Activated naive CD4-positive, alpha-beta T cell treated with anti-CD3 and anti-CD28 coated beads, Interleukin-2, amount 10 ng/mL, durations not matched to agents 7 days and 5 days (primary cell): ENCODE results near the gene OPCML.

Experiments
- CTCF ChIA-PET: fragments of 350-600 bp; sonication (Branson Sonifier 250); formaldehyde crosslinking; loops from one replicate; lab custom pipeline; 2021; ENCODE audit warnings: antibody characterized with exemption; lab: Charles Lee
- DNase-seq: peaks from one replicate; pipeline ENCODE4 v3.0.0-alpha.2; 2020
- H3K27ac Mint-ChIP-seq: one replicate; pipeline ENCODE4 v1.8.0; 2021; ENCODE audit warnings: mild to moderate bottlenecking, moderate library complexity, mixed read lengths
- H3K27me3 Mint-ChIP-seq: one replicate; pipeline ENCODE4 v1.8.0; 2021; ENCODE audit warnings: mild to moderate bottlenecking, mixed read lengths
- H3K36me3 Mint-ChIP-seq: one replicate; pipeline ENCODE4 v1.8.0; 2021; ENCODE audit warnings: mixed read lengths
- H3K4me1 Mint-ChIP-seq: one replicate; pipeline ENCODE4 v1.8.0; 2021; ENCODE audit warnings: mixed read lengths
- H3K4me3 Mint-ChIP-seq: one replicate; pipeline ENCODE4 v1.8.0; 2021; ENCODE audit warnings: mild to moderate bottlenecking, moderate library complexity, mixed read lengths
- H3K9me3 Mint-ChIP-seq: one replicate; pipeline ENCODE4 v1.8.0; 2021; ENCODE audit warnings: mixed read lengths

OPCML gene

GRCh38 chr11:132632641-132633124 is 899.6 kb downstream of the OPCML start:
- no peak overlapping the region for H3K4me3 Mint-ChIP-seq
- H3K27me3 Mint-ChIP-seq, result no peaks in the 10 kb centered on the region
- no peak overlapping the region for H3K27ac Mint-ChIP-seq
- DNase-seq, result no peak
- peaks cover 6% of the 10 kb centered on the region for H3K9me3 Mint-ChIP-seq
- no peaks in the 10 kb centered on the region for H3K4me1 Mint-ChIP-seq
- CTCF ChIA-PET, result no interaction called here
- no peaks in the 10 kb centered on the region for H3K36me3 Mint-ChIP-seq

DNA sequence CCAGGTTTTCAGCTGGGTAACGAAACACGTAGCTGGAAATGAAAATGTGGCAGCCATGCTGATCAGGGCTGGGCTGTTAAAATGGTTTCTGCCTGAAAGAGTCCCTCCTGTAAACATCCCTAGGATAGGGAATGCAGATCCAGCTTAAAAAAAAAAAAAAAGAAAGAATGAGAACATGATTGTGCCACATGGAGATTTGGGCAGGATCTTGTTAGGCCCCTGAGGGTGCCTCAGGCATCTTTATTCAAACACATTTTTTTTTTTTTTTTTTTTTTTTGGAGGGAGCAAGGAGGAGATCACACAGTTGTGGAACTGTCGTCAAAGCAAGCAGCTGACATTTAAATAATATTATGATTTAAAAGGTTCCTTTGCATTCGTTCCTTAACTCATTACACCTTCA is 900.3 kb downstream of the OPCML start:
- peaks cover 7% of the 10 kb centered on the region for H3K9me3 Mint-ChIP-seq
- H3K36me3 Mint-ChIP-seq, result no peaks in the 10 kb centered on the region
- CTCF ChIA-PET, result no interaction called here
- DNase-seq, result no peak
- no peak overlapping the region for H3K4me3 Mint-ChIP-seq
- H3K27ac Mint-ChIP-seq, result no peak overlapping the region
- H3K27me3 Mint-ChIP-seq, result no peaks in the 10 kb centered on the region
- no peaks in the 10 kb centered on the region for H3K4me1 Mint-ChIP-seq

DNA sequence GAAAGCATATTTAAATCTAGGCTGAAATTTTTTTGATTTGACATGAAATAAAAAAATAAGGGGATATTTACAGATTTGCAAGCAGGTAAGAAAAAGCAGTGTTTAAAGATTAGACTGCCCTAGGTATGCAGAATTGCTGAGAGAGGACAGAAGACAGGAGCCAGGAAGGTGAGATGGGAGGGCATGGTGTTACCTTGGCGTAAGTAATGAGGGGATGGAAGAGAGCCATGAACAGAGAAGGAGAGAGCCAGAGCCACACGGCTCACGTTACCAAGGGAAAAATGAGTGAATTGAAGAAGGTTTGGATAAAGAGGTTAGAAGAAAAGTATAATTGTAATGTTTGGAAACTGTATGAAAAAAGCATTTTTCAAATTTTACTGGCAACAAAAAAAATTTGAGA is 904.3 kb downstream of the OPCML start:
- Mint-ChIP-seq H3K4me1 (no peaks in the 10 kb centered on the region), H3K27ac (no peak overlapping the region), H3K27me3 (no peaks in the 10 kb centered on the region), H3K9me3 (peaks cover 10% of the 10 kb centered on the region), H3K4me3 (no peak overlapping the region), H3K36me3 (no peaks in the 10 kb centered on the region)
- DNase-seq, result no peak
- CTCF ChIA-PET, result no interaction called here

DNA sequence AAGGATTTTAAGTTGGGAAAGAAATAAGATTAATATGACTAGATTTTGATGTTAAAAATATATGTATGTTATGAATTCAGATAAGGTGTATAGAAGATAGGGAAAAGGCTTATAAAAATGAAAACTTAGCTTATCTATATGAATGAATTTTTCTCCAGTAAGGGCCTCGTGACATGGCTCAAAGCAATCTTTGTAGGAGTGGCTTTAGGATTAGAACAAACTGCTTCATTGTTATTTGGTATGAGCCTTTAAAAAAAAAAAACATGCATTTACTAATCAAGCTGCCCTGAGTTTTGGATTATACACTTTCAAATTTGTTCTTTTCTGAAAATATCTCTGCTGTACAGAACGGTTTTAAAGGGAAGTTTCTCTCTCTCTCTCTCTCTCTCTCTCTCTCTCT is 905.9 kb downstream of the OPCML start:
- DNase-seq, result no peak
- H3K27me3 Mint-ChIP-seq, result no peaks in the 10 kb centered on the region
- no peak overlapping the region for H3K27ac Mint-ChIP-seq
- CTCF ChIA-PET, result no interaction called here
- H3K9me3 Mint-ChIP-seq, result peaks cover 10% of the 10 kb centered on the region
- no peaks in the 10 kb centered on the region for H3K36me3 Mint-ChIP-seq
- H3K4me1 Mint-ChIP-seq, result no peaks in the 10 kb centered on the region
- no peak overlapping the region for H3K4me3 Mint-ChIP-seq

DNA sequence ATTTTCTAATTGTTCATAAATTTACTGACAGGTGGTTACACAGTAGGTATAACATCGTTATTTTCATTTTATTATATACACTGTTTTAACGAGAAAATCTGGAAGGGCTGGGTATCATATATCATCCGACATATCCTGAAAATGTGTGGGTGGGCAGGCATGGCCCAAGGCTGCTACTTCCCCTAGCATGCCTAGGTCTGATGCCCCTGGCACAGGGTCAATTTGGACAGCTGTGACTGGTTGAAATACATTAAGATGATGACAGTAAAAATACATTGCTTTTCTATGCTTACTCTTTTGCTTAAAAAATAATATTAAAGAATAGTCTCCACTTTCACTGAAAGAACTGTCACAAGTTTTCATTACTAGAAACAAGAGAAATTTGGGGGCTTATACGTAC is 908.8 kb downstream of the OPCML start:
- Mint-ChIP-seq H3K9me3 (peaks cover 8% of the 10 kb centered on the region), H3K36me3 (no peaks in the 10 kb centered on the region), H3K4me1 (no peaks in the 10 kb centered on the region), H3K27ac (no peak overlapping the region), H3K4me3 (no peak overlapping the region), H3K27me3 (no peaks in the 10 kb centered on the region)
- CTCF ChIA-PET, result no interaction called here
- DNase-seq, result no peak

DNA sequence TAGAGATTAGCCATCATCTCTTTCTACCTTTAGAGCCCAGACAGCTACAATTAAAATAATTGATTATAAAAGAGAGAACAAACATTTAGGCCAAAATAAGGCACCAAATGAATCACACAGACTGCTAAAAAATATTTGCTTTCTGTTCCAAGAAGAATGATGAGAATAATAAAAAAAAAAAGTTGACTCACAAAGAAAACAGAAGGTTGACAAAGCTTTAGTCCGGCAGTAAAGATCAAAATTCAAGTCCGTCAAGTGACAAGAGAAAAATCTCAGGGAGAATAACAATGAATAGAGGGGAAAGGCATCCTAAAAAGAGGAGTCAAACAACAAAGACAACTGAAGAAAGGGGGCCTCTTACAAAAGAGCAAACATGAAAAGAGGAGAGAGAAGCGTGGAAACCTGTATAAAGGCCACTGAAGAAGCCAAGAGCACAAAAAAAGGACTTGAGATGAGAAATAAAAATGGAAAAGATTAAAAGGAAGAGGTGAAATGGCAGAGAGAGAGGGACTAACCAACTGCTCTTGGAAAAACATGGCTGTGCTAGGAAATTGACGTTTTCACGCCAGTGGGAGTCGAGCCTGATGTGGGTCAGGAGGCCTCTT is 910.2 kb downstream of the OPCML start:
- no peaks in the 10 kb centered on the region for H3K27me3 Mint-ChIP-seq
- DNase-seq, result no peak
- no peaks in the 10 kb centered on the region for H3K4me1 Mint-ChIP-seq
- H3K27ac Mint-ChIP-seq, result no peak overlapping the region
- peaks cover 3% of the 10 kb centered on the region for H3K9me3 Mint-ChIP-seq
- CTCF ChIA-PET, result no interaction called here
- H3K4me3 Mint-ChIP-seq, result no peak overlapping the region
- H3K36me3 Mint-ChIP-seq, result no peaks in the 10 kb centered on the region

DNA sequence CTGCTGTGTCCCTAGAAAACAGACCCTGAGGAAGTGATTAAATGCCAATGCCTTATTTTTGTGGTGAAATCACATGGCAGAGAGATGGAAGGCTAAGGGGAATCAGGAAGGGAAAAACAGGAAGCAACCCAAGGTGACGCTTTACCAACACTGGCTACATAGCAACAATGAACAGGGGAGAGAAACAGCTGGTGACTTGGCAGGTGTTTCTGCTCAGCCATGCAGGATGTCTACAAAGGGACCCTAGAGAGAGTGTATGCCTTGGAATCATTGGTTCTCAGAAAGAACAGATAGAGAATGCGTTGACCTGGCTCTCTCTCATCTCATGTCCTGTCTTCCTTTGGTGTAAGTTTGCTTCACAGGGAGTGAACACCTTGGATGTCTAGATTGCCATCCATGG is 911.9 kb downstream of the OPCML start:
- CTCF ChIA-PET, result no interaction called here
- Mint-ChIP-seq H3K9me3 (peaks cover 3% of the 10 kb centered on the region), H3K27ac (no peak overlapping the region), H3K4me1 (no peaks in the 10 kb centered on the region), H3K4me3 (no peak overlapping the region), H3K27me3 (no peaks in the 10 kb centered on the region), H3K36me3 (no peaks in the 10 kb centered on the region)
- DNase-seq, result no peak

- Mint-ChIP-seq H3K27me3 (no peaks in the 10 kb centered on the region), H3K36me3 (no peaks in the 10 kb centered on the region), H3K4me3 (no peak overlapping the region), H3K9me3 (no peaks in the 10 kb centered on the region), H3K27ac (no peak overlapping the region), H3K4me1 (no peaks in the 10 kb centered on the region)
- DNase-seq, result no peak
- CTCF ChIA-PET, result no interaction called here
Observed at GRCh38 chr11:132610791-132611190, 921.5 kb downstream of the OPCML start.

DNA sequence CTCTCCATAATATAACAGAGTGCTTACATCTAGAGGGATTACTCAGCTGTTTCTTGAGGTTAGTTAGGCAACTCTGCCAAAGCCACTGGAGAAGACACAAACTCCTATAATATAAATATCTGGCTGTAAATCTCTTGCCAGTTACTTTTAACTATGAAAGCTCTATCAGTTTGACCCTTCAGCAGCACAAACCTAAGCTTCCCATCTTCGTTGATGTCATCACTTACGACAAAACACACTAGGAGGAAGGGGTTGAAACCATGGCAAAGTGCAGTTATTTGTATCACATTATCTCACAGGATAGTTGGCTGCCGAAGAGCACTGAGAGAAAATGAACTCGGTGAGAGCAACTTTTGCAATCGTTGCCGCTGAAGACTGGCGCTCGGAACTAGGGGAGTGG is 922.1 kb downstream of the OPCML start:
- Mint-ChIP-seq H3K27me3 (no peaks in the 10 kb centered on the region), H3K27ac (no peak overlapping the region), H3K36me3 (no peaks in the 10 kb centered on the region), H3K4me1 (no peaks in the 10 kb centered on the region), H3K9me3 (no peaks in the 10 kb centered on the region), H3K4me3 (no peak overlapping the region)
- CTCF ChIA-PET, result no interaction called here
- DNase-seq, result no peak

GRCh38 chr11:132607575-132607974 is 924.7 kb downstream of the OPCML start:
- Mint-ChIP-seq H3K27me3 (no peaks in the 10 kb centered on the region), H3K36me3 (no peaks in the 10 kb centered on the region), H3K27ac (no peak overlapping the region), H3K4me3 (no peak overlapping the region), H3K9me3 (peaks cover 2% of the 10 kb centered on the region), H3K4me1 (no peaks in the 10 kb centered on the region)
- CTCF ChIA-PET, result no interaction called here
- DNase-seq, result no peak

GRCh38 chr11:132605825-132606570 is 926.3 kb downstream of the OPCML start:
- H3K27me3 Mint-ChIP-seq, result no peaks in the 10 kb centered on the region
- H3K4me1 Mint-ChIP-seq, result no peaks in the 10 kb centered on the region
- DNase-seq, result no peak
- CTCF ChIA-PET, result no interaction called here
- H3K4me3 Mint-ChIP-seq, result no peak overlapping the region
- peaks cover 4% of the 10 kb centered on the region for H3K9me3 Mint-ChIP-seq
- H3K36me3 Mint-ChIP-seq, result no peaks in the 10 kb centered on the region
- no peak overlapping the region for H3K27ac Mint-ChIP-seq

DNA sequence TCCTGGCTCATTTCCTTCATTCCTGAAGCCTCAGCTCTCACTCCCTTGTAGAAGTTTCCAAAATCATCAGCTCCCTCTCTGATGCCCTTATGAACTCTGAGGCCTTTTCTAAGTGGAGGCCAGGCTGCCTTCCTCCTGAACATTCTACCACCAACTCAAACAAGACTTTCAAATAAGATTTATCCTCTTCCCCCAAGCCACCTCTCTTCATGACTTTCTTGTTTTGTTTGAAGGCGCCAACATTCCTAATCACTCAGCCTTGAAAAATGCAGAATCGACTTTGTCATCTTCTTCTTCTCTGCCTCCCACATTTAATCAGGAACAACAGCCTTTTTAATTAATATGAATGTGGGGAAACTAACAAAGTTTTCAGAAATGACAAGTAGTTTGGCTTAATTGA is 927.9 kb downstream of the OPCML start:
- peaks cover 4% of the 10 kb centered on the region for H3K9me3 Mint-ChIP-seq
- H3K36me3 Mint-ChIP-seq, result no peaks in the 10 kb centered on the region
- CTCF ChIA-PET, result interaction anchor here (0.6 kb wide), 1 partner anchor 48 kb away, joined by 3 read pairs; no protein-coding TSS in a partner anchor
- no peak for DNase-seq
- H3K27me3 Mint-ChIP-seq, result no peaks in the 10 kb centered on the region
- H3K4me1 Mint-ChIP-seq, result no peaks in the 10 kb centered on the region
- no peak overlapping the region for H3K27ac Mint-ChIP-seq
- no peak overlapping the region for H3K4me3 Mint-ChIP-seq

DNA sequence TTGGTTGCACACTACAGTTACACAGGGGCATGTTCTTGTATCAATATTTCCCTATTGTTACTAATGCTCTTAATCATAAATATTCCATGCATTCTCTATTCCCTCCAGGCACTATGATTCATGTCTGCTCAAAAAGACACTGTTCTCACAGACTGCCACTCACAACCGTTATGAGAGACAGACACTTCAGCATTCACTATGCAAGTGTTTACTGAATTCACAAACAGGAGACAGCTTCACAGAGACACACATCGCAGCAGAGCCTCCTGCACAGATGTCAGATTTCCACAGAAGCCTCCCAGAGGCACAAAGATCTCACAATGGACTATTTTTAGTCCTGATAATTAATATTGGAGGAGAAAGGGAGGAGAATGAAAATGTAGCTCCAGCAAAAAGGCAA is 930.4 kb downstream of the OPCML start:
- H3K27ac Mint-ChIP-seq, result no peak overlapping the region
- no peak overlapping the region for H3K4me3 Mint-ChIP-seq
- CTCF ChIA-PET, result no interaction called here
- no peaks in the 10 kb centered on the region for H3K36me3 Mint-ChIP-seq
- DNase-seq, result no peak
- peaks cover 4% of the 10 kb centered on the region for H3K9me3 Mint-ChIP-seq
- no peaks in the 10 kb centered on the region for H3K4me1 Mint-ChIP-seq
- no peaks in the 10 kb centered on the region for H3K27me3 Mint-ChIP-seq

- Mint-ChIP-seq H3K9me3 (no peaks in the 10 kb centered on the region), H3K36me3 (no peaks in the 10 kb centered on the region), H3K27ac (no peak overlapping the region), H3K27me3 (no peaks in the 10 kb centered on the region), H3K4me3 (no peak overlapping the region), H3K4me1 (no peaks in the 10 kb centered on the region)
- no peak for DNase-seq
- CTCF ChIA-PET, result interaction anchor here (0.7 to 1.5 kb wide), 2 partner anchors 123 to 345 kb away, joined by 3 read pairs; no protein-coding TSS in a partner anchor
Observed at GRCh38 chr11:132595711-132596134, 936.6 kb downstream of the OPCML start.

DNA sequence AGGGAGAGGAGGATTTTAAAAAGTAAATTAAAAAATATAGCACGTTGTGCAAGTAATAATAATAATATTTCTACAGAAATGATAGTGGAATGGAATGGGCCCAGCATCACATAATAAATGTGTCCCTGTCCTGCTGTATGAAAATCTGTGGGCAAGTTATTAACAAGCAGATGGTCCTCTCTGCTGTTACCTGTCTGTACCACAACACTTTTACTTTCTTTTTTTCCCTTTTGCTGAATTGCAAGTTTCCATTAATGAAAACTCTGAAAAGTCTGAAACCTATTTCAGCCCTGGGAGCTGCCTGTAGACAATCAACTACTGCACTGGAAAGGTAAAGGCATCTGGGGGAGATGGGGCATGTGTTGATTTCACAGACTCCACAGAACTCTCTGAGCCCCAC is 937.1 kb downstream of the OPCML start:
- no peaks in the 10 kb centered on the region for H3K36me3 Mint-ChIP-seq
- no peaks in the 10 kb centered on the region for H3K9me3 Mint-ChIP-seq
- no peak overlapping the region for H3K27ac Mint-ChIP-seq
- no peak for DNase-seq
- no peaks in the 10 kb centered on the region for H3K4me1 Mint-ChIP-seq
- H3K27me3 Mint-ChIP-seq, result no peaks in the 10 kb centered on the region
- no peak overlapping the region for H3K4me3 Mint-ChIP-seq
- CTCF ChIA-PET, result interaction anchor here (0.7 to 1.5 kb wide), 2 partner anchors 123 to 346 kb away, joined by 3 read pairs; no protein-coding TSS in a partner anchor
